ENCODE measurements around the gene CEP70. TPM values are rescaled to one million over a fixed set of nuclear protein-coding genes. Genes with fewer than 3 reads are reported as not detected.

Gene CEP70
- total RNA-seq, 2 donors from 2014 or later, result 36.9 to 37.4 TPM

GRCh38 chr3:138450181-138450580, 143.9 kb downstream of the CEP70 start:
- H3K9me3 ChIP-seq, result no peaks in the 10 kb centered on the region
- DNase-seq (peak in 2 of 4 donors; percentile 42), ATAC-seq (peak; percentile 50)
- no peak overlapping the region for H3K27ac ChIP-seq
- no peaks in the 10 kb centered on the region for H3K27me3 ChIP-seq
- no peak for TF ChIP-seq CTCF (IDR thresholded peaks at IDR 0.05)
- no peak for TF ChIP-seq POLR2A (IDR thresholded peaks at IDR 0.05)
- no peaks in the 10 kb centered on the region for H3K36me3 ChIP-seq (replicated peaks in 1 of 2; ENCODE audit: insufficient read depth in 1 of 2, low read depth in 2 of 2)
- peaks cover 6% of the 10 kb centered on the region for H3K4me1 ChIP-seq
- WGBS, 2 donors, result 50 to 56% methylated on average over 7 of the region's 7 CpGs
- H3K4me3 ChIP-seq, result no peak overlapping the region
- intact Hi-C loops (cut with DNase I), result no loop called here

- Histone ChIP-seq H3K36me3 (replicated peaks in 1 of 2; ENCODE audit: insufficient read depth in 1 of 2, low read depth in 2 of 2) (no peaks in the 10 kb centered on the region), H3K4me1 (peaks cover 6% of the 10 kb centered on the region), H3K9me3 (no peaks in the 10 kb centered on the region), H3K27ac (no peak overlapping the region), H3K4me3 (no peak overlapping the region), H3K27me3 (no peaks in the 10 kb centered on the region)
- ATAC-seq (no peak), DNase-seq (no peak)
- intact Hi-C loops (cut with DNase I), result no loop called here
- TF ChIP-seq CTCF (IDR thresholded peaks at IDR 0.05), result no peak
- no peak for TF ChIP-seq POLR2A (IDR thresholded peaks at IDR 0.05)
- WGBS, 2 donors, result 94 to 100% methylated on average over 3 of the region's 3 CpGs
These were observed 144.6 kb downstream of the CEP70 start for GRCh38 chr3:138449490-138449889.

- intact Hi-C loops (cut with DNase I), result no loop called here
- DNase-seq (no peak), ATAC-seq (no peak)
- WGBS, 2 donors, result 88 to 90% methylated on average over 3 of the region's 3 CpGs
- no peak overlapping the region for H3K27ac ChIP-seq
- H3K36me3 ChIP-seq (replicated peaks in 1 of 2; ENCODE audit: insufficient read depth in 1 of 2, low read depth in 2 of 2), result no peaks in the 10 kb centered on the region
- H3K4me3 ChIP-seq, result no peak overlapping the region
- H3K27me3 ChIP-seq, result no peaks in the 10 kb centered on the region
- H3K9me3 ChIP-seq, result no peaks in the 10 kb centered on the region
- TF ChIP-seq CTCF (IDR thresholded peaks at IDR 0.05), result no peak
- no peak for TF ChIP-seq POLR2A (IDR thresholded peaks at IDR 0.05)
- peaks cover 6% of the 10 kb centered on the region for H3K4me1 ChIP-seq
These were observed 145.4 kb downstream of the CEP70 start for GRCh38 chr3:138448631-138449030.

DNA sequence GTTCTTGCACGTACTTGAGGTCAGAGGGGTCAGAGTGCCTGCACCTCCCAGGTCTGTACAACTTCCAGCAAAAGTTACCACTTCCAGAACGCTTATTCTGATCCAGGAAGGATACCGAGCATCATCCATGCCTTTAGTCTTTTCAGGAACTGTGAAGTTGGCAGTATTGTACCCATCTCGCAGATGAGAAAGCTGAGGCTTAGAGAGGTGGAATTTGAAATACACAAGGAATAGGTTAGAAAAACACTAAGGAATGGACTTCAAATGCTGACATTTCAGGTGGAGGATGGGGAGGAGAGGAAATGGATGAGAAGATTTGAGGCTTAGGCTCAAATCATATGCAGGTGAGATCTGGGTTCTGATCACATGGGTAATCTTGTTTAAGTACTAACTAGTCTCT, 148.4 kb downstream of the CEP70 start:
- Histone ChIP-seq H3K4me3 (no peak overlapping the region), H3K27me3 (no peaks in the 10 kb centered on the region), H3K4me1 (peaks cover 6% of the 10 kb centered on the region), H3K9me3 (no peaks in the 10 kb centered on the region), H3K27ac (no peak overlapping the region), H3K36me3 (replicated peaks in 1 of 2; ENCODE audit: insufficient read depth in 1 of 2, low read depth in 2 of 2) (no peaks in the 10 kb centered on the region)
- intact Hi-C loops (cut with DNase I), result no loop called here
- WGBS, 2 donors, result 87 to 94% methylated on average over 4 of the region's 4 CpGs
- DNase-seq (no peak), ATAC-seq (no peak)
- TF ChIP-seq CTCF (IDR thresholded peaks at IDR 0.05) (no peak), POLR2A (IDR thresholded peaks at IDR 0.05) (no peak)

GRCh38 chr3:138445236-138445635, 148.8 kb downstream of the CEP70 start:
- ATAC-seq, result no peak

More at GRCh38 chr3:138445236-138445635, 148.8 kb downstream of the CEP70 start:
- DNase-seq, result no peak
- H3K4me1 ChIP-seq, result peaks cover 4% of the 10 kb centered on the region
- H3K36me3 ChIP-seq (replicated peaks in 1 of 2; ENCODE audit: insufficient read depth in 1 of 2, low read depth in 2 of 2), result no peaks in the 10 kb centered on the region
- H3K4me3 ChIP-seq, result no peak overlapping the region
- WGBS, 2 donors, result 85 to 91% methylated on average over 7 of the region's 7 CpGs
- TF ChIP-seq POLR2A (IDR thresholded peaks at IDR 0.05) (no peak), CTCF (IDR thresholded peaks at IDR 0.05) (no peak)
- H3K9me3 ChIP-seq, result no peaks in the 10 kb centered on the region
- H3K27ac ChIP-seq, result no peak overlapping the region
- no peaks in the 10 kb centered on the region for H3K27me3 ChIP-seq
- intact Hi-C loops (cut with DNase I), result no loop called here

Data from body of pancreas (tissue), 4 donors.